CD8-positive, alpha-beta memory T cell (primary cell): ENCODE data around the gene STX1A. TPM values are rescaled to one million over a fixed set of nuclear protein-coding genes. Genes with fewer than 3 reads are reported as not detected.
A peak's percentile ranks its signal among the peaks of the same experiment; 100 is the strongest.

Experiments
- CTCF ChIA-PET: fragments of 350-600 bp; sonication (Branson Sonifier 250); formaldehyde crosslinking; loops from one replicate; lab custom pipeline; 2021; ENCODE audit warnings: antibody characterized with exemption; lab: Charles Lee
- POLR2A ChIA-PET: fragments of 350-600 bp; sonication (Branson Sonifier 250); formaldehyde crosslinking; loops from one replicate; lab custom pipeline; 2021; ENCODE audit warnings: antibody characterized with exemption; lab: Charles Lee
- DNase-seq, 5 donors: peaks; one replicate each; pipeline versions ENCODE4 v3.0.0 to v3.0.0-alpha.2; 2020 to 2022; ENCODE audit warnings: mixed read lengths in 1 of 5
- H3K27ac ChIP-seq: one replicate; pipeline ENCODE4 v1.7.0; 2013; ENCODE audit warnings: low read depth, mild to moderate bottlenecking, low read length, moderate library complexity
- H3K27me3 ChIP-seq: 2 replicates; pipeline ENCODE4 v1.7.0; 2013; ENCODE audit warnings: low read length, mild to moderate bottlenecking; ENCODE audit not compliant: insufficient read depth, poor library complexity, severe bottlenecking
- H3K36me3 ChIP-seq: 2 replicates; pipeline ENCODE4 v1.7.0; 2013; ENCODE audit warnings: mild to moderate bottlenecking, low read length, moderate library complexity; ENCODE audit not compliant: insufficient read depth
- H3K4me1 ChIP-seq: 2 replicates; pipeline ENCODE4 v1.7.0; 2013; ENCODE audit warnings: mild to moderate bottlenecking, low read length, moderate library complexity; ENCODE audit not compliant: insufficient read depth
- H3K4me3 ChIP-seq: 2 replicates; pipeline ENCODE4 v1.7.0; 2013; ENCODE audit warnings: mild to moderate bottlenecking, low read length
- H3K9me3 ChIP-seq: 2 replicates; pipeline ENCODE4 v1.7.0; 2013; ENCODE audit warnings: mild to moderate bottlenecking, low read length
- H3K27ac Mint-ChIP-seq, 8 donors: one replicate each; pipeline ENCODE4 v1.8.0; 2020 to 2021; ENCODE audit warnings: mixed read lengths in 8 of 8, mild to moderate bottlenecking in 6 of 8, inconsistent platforms in 3 of 8, moderate library complexity in 3 of 8
- H3K27me3 Mint-ChIP-seq, 2 donors: one replicate each; pipeline ENCODE4 v1.8.0; 2020 to 2021; ENCODE audit warnings: mixed read lengths in 2 of 2, mild to moderate bottlenecking in 1 of 2, moderate library complexity in 1 of 2
- H3K36me3 Mint-ChIP-seq, 3 donors: one replicate each; pipeline ENCODE4 v1.8.0; 2020 to 2021; ENCODE audit warnings: mixed read lengths in 3 of 3, inconsistent platforms in 1 of 3, mild to moderate bottlenecking in 1 of 3
- H3K4me1 Mint-ChIP-seq, 3 donors: one replicate each; pipeline ENCODE4 v1.8.0; 2020 to 2021; ENCODE audit warnings: mixed read lengths in 3 of 3, inconsistent platforms in 1 of 3, mild to moderate bottlenecking in 1 of 3
- H3K4me3 Mint-ChIP-seq, 7 donors: one replicate each; pipeline ENCODE4 v1.8.0; 2020 to 2021; ENCODE audit warnings: mixed read lengths in 7 of 7, mild to moderate bottlenecking in 6 of 7, moderate library complexity in 4 of 7, inconsistent platforms in 2 of 7
- H3K9me3 Mint-ChIP-seq, 5 donors: one replicate each; pipeline ENCODE4 v1.8.0; 2020 to 2022; ENCODE audit warnings: mixed read lengths in 5 of 5, mild to moderate bottlenecking in 3 of 5, moderate library complexity in 2 of 5, inconsistent platforms in 1 of 5
- polyA plus RNA-seq: library from polyadenylated mRNA; unstranded; fragments of 300-500 nt; fragmentation: Illumina TruSeq; gene quantifications from one replicate; pipeline ENCODE4 v1.2.3, GENCODE V29; 2021
- total RNA-seq, 2 experiments: library from RNA; stranded (reverse); gene quantifications; one replicate each; pipeline ENCODE4 v1.2.3, GENCODE V29; 2021

STX1A gene
- total and polyA plus RNA-seq, 3 experiments from 2014 or later: 1.5 to 18.8 (median 18.4) TPM

- peaks cover 0 to 2% of the 10 kb centered on the region in 2 donors for H3K27me3 Mint-ChIP-seq
- H3K27ac Mint-ChIP-seq: peak overlapping the region; percentile 58 to 97 (median 92)
- H3K9me3 Mint-ChIP-seq: no peaks in the 10 kb centered on the region
These were observed 19.9 kb upstream of the STX1A start for GRCh38 chr7:73739387-73739767.

GRCh38 chr7:73738612-73739386 is 19.3 kb upstream of the STX1A start, which contains the start of gene ABHD11:
TSS of gene ABHD11 (minus strand) at chr7:73738802. CDS start at chr7:73738770, 32 bp downstream.
- H3K27ac Mint-ChIP-seq: peak within 1 kb of the TSS; percentile 82 to 97 (median 92)
- H3K36me3 Mint-ChIP-seq: peaks cover 0 to 10% (median 0%) of the 10 kb centered on the region in 3 donors
- POLR2A ChIA-PET: interaction anchor here (0.6 to 1.2 kb wide), 6 partner anchors 17 to 919 kb away, joined by 3 to 10 read pairs (median 4); partner anchors contain the start of genes BAZ1B, GTF2I and TBL2

More at GRCh38 chr7:73739387-73739767, 19.9 kb upstream of the STX1A start:
- ChIA-PET POLR2A (interaction anchor here (0.7 to 1.2 kb wide), 3 partner anchors 54 to 552 kb away, joined by 4 to 10 read pairs (median 9); partner anchors contain the start of gene TBL2), CTCF (interaction anchor here (1.0 to 9.3 kb wide), 3 partner anchors 14 to 133 kb away, joined by 4 to 104 read pairs (median 36); no protein-coding TSS in a partner anchor)
- Mint-ChIP-seq H3K4me1 (peaks cover 11 to 24% (median 16%) of the 10 kb centered on the region in 3 donors), H3K36me3 (peaks cover 0 to 10% (median 0%) of the 10 kb centered on the region in 3 donors), H3K4me3 (peak overlapping the region; percentile 87 to 97 (median 92))
- H3K27me3 ChIP-seq: no peaks in the 10 kb centered on the region
- peaks cover 9% of the 10 kb centered on the region for H3K4me1 ChIP-seq
- no peaks in the 10 kb centered on the region for H3K9me3 ChIP-seq
- peak overlapping the region; percentile 87 for H3K27ac ChIP-seq
- no peak for DNase-seq
- H3K36me3 ChIP-seq: peaks cover 7% of the 10 kb centered on the region
- H3K4me3 ChIP-seq: peak overlapping the region; percentile 83

GRCh38 chr7:73738220-73738611 is 18.7 kb upstream of the STX1A start:
- DNase-seq: peak; percentile 30 to 70 (median 56)
- CTCF ChIA-PET: interaction anchor here (5.4 to 9.3 kb wide), 2 partner anchors 13 to 131 kb away, joined by 36 to 104 read pairs; no protein-coding TSS in a partner anchor
- H3K27me3 ChIP-seq: no peaks in the 10 kb centered on the region

More at GRCh38 chr7:73738612-73739386, 19.3 kb upstream of the STX1A start, which contains the start of gene ABHD11:
- no peaks in the 10 kb centered on the region for H3K9me3 Mint-ChIP-seq
- peak within 1 kb of the TSS; percentile 87 to 97 (median 92) for H3K4me3 Mint-ChIP-seq
- H3K27me3 ChIP-seq: no peaks in the 10 kb centered on the region
- H3K9me3 ChIP-seq: no peaks in the 10 kb centered on the region
- peak within 1 kb of the TSS; percentile 87 for H3K27ac ChIP-seq
- H3K27me3 Mint-ChIP-seq: peaks cover 0 to 2% of the 10 kb centered on the region in 2 donors
- CTCF ChIA-PET: interaction anchor here (1.0 to 9.3 kb wide), 3 partner anchors 14 to 132 kb away, joined by 4 to 104 read pairs (median 36); no protein-coding TSS in a partner anchor
- peaks cover 7% of the 10 kb centered on the region for H3K36me3 ChIP-seq
- peaks cover 9% of the 10 kb centered on the region for H3K4me1 ChIP-seq
- DNase-seq: peak; percentile 97 to 98 (median 97)
- peak within 1 kb of the TSS; percentile 83 for H3K4me3 ChIP-seq
- H3K4me1 Mint-ChIP-seq: peaks cover 11 to 24% (median 16%) of the 10 kb centered on the region in 3 donors

GRCh38 chr7:73737491-73738219 is 18.2 kb upstream of the STX1A start:
- Mint-ChIP-seq H3K36me3 (peaks cover 0 to 10% (median 0%) of the 10 kb centered on the region in 3 donors), H3K4me3 (peak overlapping the region; percentile 87 to 97 (median 92)), H3K4me1 (peaks cover 11 to 24% (median 16%) of the 10 kb centered on the region in 3 donors), H3K27me3 (peaks cover 0 to 4% of the 10 kb centered on the region in 2 donors), H3K9me3 (no peaks in the 10 kb centered on the region), H3K27ac (peak overlapping the region in 7 of 8 donors; percentile 57 to 91 (median 73))
- Histone ChIP-seq H3K4me1 (peaks cover 9% of the 10 kb centered on the region), H3K27ac (peak overlapping the region; percentile 80), H3K9me3 (no peaks in the 10 kb centered on the region), H3K27me3 (no peaks in the 10 kb centered on the region), H3K4me3 (peak overlapping the region; percentile 83), H3K36me3 (peaks cover 7% of the 10 kb centered on the region)
- CTCF ChIA-PET: interaction anchor here (0.6 to 9.3 kb wide), 3 partner anchors 13 to 131 kb away, joined by 3 to 104 read pairs (median 36); no protein-coding TSS in a partner anchor
- POLR2A ChIA-PET: interaction anchor here (0.5 to 1.2 kb wide), 4 partner anchors 16 to 232 kb away, joined by 3 to 10 read pairs (median 4); partner anchors contain the start of gene TBL2
- DNase-seq: no peak

More at GRCh38 chr7:73738220-73738611, 18.7 kb upstream of the STX1A start:
- peaks cover 11 to 24% (median 16%) of the 10 kb centered on the region in 3 donors for H3K4me1 Mint-ChIP-seq
- Histone ChIP-seq H3K36me3 (peaks cover 7% of the 10 kb centered on the region), H3K9me3 (no peaks in the 10 kb centered on the region), H3K4me1 (peaks cover 9% of the 10 kb centered on the region), H3K27ac (peak overlapping the region; percentile 80), H3K4me3 (peak overlapping the region; percentile 83)
- peak overlapping the region; percentile 87 to 97 (median 92) for H3K4me3 Mint-ChIP-seq
- POLR2A ChIA-PET: interaction anchor here (0.5 to 1.2 kb wide), 7 partner anchors 17 to 919 kb away, joined by 3 to 10 read pairs (median 4); partner anchors contain the start of genes BAZ1B, GTF2I and TBL2
- H3K27me3 Mint-ChIP-seq: peaks cover 0 to 4% of the 10 kb centered on the region in 2 donors
- no peaks in the 10 kb centered on the region for H3K9me3 Mint-ChIP-seq
- peak overlapping the region in 7 of 8 donors; percentile 72 to 91 (median 81) for H3K27ac Mint-ChIP-seq
- H3K36me3 Mint-ChIP-seq: peaks cover 0 to 10% (median 0%) of the 10 kb centered on the region in 3 donors

- Mint-ChIP-seq H3K27ac (peak overlapping the region in 3 of 8 donors; percentile 17 to 73 (median 66)), H3K27me3 (peaks cover 0 to 4% of the 10 kb centered on the region in 2 donors), H3K9me3 (no peaks in the 10 kb centered on the region), H3K4me1 (peaks cover 11 to 24% (median 16%) of the 10 kb centered on the region in 3 donors), H3K36me3 (peaks cover 0 to 10% (median 0%) of the 10 kb centered on the region in 3 donors), H3K4me3 (peak overlapping the region in 6 of 7 donors; percentile 72 to 93 (median 90))
- DNase-seq: peak in 1 of 5 donors; percentile 52
- H3K27ac ChIP-seq: no peak overlapping the region
- H3K4me3 ChIP-seq: no peak overlapping the region
- ChIA-PET POLR2A (no interaction called here), CTCF (interaction anchor here (5.4 to 9.3 kb wide), 2 partner anchors 12 to 130 kb away, joined by 36 to 104 read pairs; no protein-coding TSS in a partner anchor)
- no peaks in the 10 kb centered on the region for H3K27me3 ChIP-seq
- no peaks in the 10 kb centered on the region for H3K9me3 ChIP-seq
- H3K36me3 ChIP-seq: peaks cover 7% of the 10 kb centered on the region
- peaks cover 9% of the 10 kb centered on the region for H3K4me1 ChIP-seq
These were observed 17.4 kb upstream of the STX1A start for GRCh38 chr7:73736885-73737284.

GRCh38 chr7:73735528-73735905 is 16.0 kb upstream of the STX1A start:
- H3K27ac Mint-ChIP-seq: peak overlapping the region in 1 of 8 donors; percentile 96
- Histone ChIP-seq H3K4me1 (peaks cover 9% of the 10 kb centered on the region), H3K4me3 (no peak overlapping the region), H3K27me3 (no peaks in the 10 kb centered on the region), H3K36me3 (peaks cover 7% of the 10 kb centered on the region), H3K27ac (no peak overlapping the region), H3K9me3 (no peaks in the 10 kb centered on the region)
- DNase-seq: peak in 1 of 5 donors; percentile 50
- peaks cover 1 to 2% of the 10 kb centered on the region in 2 donors for H3K27me3 Mint-ChIP-seq
- H3K4me3 Mint-ChIP-seq: no peak overlapping the region
- H3K9me3 Mint-ChIP-seq: no peaks in the 10 kb centered on the region
- CTCF ChIA-PET: interaction anchor here (1.2 to 9.3 kb wide), 12 partner anchors 10 to 294 kb away, joined by 3 to 104 read pairs (median 5); partner anchors contain the start of genes STX1A and TBL2
- H3K36me3 Mint-ChIP-seq: peaks cover 0 to 10% (median 0%) of the 10 kb centered on the region in 3 donors
- POLR2A ChIA-PET: no interaction called here
- H3K4me1 Mint-ChIP-seq: peaks cover 11 to 24% (median 16%) of the 10 kb centered on the region in 3 donors
